Astrocyte (in vitro differentiated cells and primary cell): ENCODE results near the gene TBC1D16.

Experiments
- CTCF ChIP-seq: IDR thresholded peaks from 2 replicates; pipeline ENCODE4 v1.5.1; 2011; ENCODE audit warnings: low read depth, mild to moderate bottlenecking, inconsistent platforms, low read length, moderate library complexity; ENCODE audit not compliant: insufficient read depth
- EZH2 ChIP-seq: IDR thresholded peaks from 2 replicates; pipeline ENCODE4 v1.6.1; 2012; ENCODE audit warnings: mild to moderate bottlenecking, low read length, inconsistent platforms; ENCODE audit not compliant: insufficient read depth

GRCh38 chr17:79990704-79991103, 45.0 kb downstream of the TBC1D16 start:
- TF ChIP-seq CTCF (no peak), EZH2 (no peak)
